NCI-H524 treated with DMSO at 0.1 percent for 48 hours (cell line): Measurements from ENCODE around the gene CAB39L.

Source experiments
- DNase-seq: peaks from one replicate; lab custom pipeline; 2025; lab: John Stamatoyannopoulos, UW

CAB39L gene

GRCh38 chr13:49443704-49444523 is at the start of gene CAB39L, which contains the start of gene SETDB2:
CAB39L (minus strand) TSS chr13:49444064; CDS start chr13:49382910, 61,154 bp downstream.
SETDB2 (plus strand) TSS chr13:49444274; CDS start chr13:49451894, 7,620 bp downstream.
- DNase-seq, result peak; percentile 91

DNA sequence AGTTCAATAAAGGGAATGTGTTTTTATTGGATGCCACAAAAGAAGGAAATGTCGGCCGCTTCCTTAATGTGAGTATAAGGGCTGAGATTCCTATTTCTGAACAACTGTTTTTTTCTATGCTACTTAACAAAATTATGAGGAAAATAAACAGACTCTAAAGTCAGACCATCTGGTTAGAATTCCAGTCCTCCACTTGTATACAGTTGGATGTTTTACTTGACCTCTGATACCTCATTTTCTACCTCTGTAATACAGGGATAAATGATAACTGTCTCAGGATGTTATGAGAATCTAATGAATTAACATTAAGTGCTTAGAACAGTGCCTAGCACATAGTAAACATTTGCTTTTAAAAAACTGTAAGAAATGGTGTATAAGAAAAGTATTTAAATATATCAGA is 44.7 kb upstream of the CAB39L start:
- no peak for DNase-seq

GRCh38 chr13:49481788-49482187 is 37.9 kb upstream of the CAB39L start:
- no peak for DNase-seq

DNA sequence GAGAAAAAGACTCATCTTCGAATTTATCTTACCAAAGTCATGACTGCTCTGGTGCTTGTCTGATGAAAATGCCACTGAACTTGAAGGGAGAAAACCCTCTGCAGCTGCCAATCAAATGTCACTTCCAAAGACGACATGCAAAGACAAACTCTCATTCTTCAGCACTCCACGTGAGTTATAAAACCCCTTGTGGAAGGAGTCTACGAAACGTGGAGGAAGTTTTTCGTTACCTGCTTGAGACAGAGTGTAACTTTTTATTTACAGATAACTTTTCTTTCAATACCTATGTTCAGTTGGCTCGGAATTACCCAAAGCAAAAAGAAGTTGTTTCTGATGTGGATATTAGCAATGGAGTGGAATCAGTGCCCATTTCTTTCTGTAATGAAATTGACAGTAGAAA is 32.7 kb upstream of the CAB39L start:
- no peak for DNase-seq

DNA sequence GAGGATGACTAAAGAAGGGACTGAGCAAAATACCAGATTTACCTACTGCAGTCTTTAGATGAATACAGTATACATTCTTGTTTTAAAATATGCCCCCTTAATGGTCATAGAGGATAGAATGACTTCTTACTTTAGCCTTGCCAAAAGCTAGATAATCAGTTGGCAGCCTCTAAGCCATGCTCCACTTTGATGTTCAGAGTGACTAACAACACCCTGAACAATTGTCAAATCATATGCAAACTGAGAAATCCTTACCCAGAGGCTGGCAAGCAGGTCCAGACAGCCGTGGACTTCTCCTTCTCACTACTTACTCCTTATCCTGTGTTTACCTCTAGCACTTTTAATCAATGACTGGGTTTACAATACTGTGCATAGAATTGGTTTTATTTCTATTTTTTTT is 28.3 kb upstream of the CAB39L start:
- no peak for DNase-seq

DNA sequence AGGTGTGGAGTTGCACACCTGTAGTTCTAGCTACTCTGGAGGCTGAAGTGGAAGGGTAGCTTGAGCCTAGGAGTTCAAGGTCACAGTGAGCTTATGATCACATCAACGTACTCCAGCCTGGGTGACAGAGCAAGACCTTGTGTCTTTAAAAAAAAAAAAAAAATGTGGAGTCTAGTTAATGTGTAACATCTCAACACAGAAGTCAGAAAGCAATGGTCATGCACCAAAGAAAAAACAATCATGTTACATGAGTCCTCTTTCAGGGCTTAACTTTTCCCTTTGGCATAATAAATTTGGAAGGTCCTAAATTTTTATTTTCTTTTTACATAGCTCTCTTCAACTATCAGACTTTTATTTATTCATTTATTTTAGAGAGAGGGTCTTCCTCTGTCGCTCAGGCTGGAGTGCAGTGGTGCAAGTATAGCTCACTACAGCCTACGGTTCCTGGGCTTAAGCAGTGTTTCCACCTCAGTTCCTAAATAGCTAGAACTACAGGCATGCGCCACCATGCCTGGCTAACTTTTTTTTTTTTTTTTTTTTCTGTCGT is 22.5 kb upstream of the CAB39L start:
- no peak for DNase-seq

DNA sequence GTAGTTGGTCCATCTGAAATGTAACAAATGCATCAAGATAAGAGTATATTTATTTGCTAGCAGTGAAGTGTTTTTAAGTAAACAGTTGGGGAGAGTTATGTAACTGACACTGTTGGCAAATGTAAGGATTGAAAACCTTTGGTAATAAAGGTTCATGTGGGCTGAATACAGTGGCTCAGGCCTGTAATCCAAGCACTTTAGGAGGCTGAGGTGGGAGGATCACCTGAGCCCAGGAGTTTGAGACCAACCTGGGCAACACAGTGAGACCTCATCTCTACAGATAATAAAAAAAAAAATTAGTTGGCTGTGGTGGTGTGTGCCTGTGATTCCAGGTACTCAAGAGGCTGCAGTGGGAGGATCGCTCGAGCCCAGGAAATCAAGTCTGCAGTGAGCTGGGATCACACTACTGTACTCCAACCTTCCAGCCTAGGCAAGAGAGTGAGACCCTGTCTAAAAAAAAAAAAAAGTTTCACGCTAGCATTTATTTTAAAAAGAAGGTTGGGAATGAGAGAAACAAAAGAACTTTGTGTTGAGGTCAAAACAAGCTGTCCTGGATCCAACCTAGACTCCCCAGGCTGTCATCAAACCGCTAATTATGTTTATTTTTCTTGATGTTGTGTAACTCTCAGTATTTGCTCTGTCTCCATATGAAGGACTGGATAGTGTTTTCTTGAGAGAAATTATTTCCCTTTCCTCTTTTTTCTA is 20.9 kb upstream of the CAB39L start:
- no peak for DNase-seq

- DNase-seq, result no peak
Measured at GRCh38 chr13:49464085-49464484, 20.2 kb upstream of the CAB39L start.

GRCh38 chr13:49459580-49459979 is 15.7 kb upstream of the CAB39L start:
- no peak for DNase-seq

GRCh38 chr13:49457221-49457620 is 13.4 kb upstream of the CAB39L start:
- DNase-seq, result no peak

DNA sequence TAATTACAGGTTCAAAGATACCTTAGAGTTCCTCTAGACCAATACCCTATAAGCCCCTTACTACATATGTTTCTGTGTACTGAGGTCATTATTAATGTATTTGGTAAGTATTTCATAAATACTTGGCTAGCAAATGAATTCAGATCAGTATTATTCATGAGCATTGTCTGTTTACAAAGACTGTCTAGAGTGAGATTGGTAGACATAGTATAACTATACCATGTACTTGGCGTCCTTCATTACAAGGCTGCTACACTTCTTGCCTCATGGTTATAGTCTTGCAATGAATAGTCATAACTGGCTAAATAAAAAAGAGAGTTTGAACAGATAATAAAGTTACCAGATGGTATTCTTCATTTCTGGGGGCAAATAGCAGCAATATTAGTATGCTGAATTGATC is 12.3 kb upstream of the CAB39L start:
- no peak for DNase-seq

DNA sequence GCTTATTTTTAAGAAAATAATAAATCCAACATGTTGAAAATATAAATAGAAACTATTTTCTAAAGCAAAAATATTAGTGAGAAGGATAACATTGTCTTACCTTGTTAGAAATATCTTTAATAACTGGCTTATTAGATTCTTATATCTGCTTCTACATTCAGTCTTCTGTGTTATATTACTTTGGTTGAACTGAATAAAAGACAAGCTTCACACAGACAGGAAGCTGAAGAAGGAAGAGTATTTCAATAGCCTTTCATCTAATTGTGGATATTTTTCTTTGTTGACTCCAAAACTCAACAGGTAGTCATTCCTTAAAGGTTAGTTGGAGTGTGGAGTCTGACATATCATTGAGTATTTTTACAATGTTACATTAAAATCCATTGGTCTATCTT is 11.1 kb upstream of the CAB39L start:
- no peak for DNase-seq

DNA sequence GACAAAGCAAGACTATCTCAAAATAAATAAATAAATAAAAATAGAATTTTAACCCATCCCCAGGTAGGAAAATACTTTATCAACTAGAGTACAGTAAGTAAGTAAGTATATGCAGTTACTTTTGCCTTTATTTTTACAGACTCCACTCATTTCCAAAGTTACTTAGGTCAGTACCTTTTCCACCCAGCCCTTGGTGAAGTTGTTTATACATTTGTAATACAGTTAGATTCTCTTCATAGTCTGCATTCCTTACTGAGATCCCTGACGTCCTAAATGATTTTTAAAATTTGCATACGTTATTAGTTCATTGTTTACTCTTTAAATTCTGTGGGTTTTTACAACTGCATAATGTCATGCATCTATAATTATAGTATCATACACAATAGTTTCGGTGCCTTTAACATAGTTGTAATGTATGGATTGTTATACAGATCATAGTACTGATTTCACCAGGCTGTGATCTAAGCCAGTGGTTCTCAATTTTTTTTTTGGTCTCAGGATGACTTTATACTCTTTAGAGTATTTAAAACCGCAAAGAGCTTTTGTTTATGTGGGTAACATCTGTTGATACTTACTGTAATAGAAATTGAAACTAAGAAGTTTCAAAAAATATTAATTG is 10.6 kb upstream of the CAB39L start:
- DNase-seq, result no peak

DNA sequence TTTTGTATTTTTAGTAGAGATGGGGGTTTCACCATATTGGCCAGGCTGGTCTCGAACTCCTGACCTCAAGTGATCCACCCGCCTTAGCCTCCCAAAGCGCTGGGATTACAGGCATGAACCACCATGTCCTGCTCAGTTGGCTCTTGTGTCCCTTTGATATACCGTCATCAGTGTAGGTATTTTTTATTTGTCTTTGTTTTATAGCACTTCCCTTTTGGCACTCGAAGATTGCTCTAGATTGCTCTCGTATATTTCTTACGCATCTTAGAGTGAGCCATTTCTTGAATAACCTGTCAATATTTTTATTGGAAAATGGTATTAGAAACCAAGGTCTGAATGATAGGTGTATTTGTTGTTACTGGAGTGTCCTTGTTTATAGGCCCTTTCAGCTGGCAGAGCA is 9.6 kb upstream of the CAB39L start:
- DNase-seq, result no peak

DNA sequence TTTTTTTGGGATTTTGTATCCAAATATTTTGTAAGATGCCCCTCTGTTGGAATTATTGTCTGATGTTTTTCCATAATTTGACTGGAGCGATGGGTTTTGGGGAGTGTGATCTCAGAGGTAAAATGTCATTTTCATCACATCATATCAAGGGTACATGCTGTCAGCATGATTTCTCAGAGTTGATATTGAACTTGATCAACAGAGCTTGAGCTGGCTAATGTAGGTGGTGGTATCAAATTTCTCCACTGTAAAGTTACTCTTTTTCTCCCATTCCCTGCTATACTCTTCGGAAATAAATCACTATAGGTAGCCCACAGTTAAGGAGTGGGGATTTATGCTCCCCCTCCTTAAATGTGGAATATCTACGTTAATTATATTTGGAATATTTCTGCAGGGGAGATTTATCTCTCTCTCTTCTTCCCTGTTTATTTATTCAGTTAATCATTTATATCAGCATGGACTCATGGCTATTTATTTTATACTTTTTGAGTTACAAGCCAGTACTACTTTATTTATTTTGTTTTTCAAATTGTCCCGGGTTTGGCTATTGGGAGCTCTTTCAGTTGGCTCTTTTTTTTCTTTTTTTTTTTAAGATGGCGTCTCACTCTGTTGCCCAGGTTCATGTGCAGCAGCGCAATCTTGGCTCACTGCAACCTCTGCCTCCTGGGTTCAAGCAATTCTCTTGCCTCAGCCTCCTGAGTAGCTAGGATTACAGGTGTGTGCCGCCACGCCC is 9.0 kb upstream of the CAB39L start:
- no peak for DNase-seq

GRCh38 chr13:49450105-49450819 is 6.4 kb upstream of the CAB39L start:
- DNase-seq, result peak; percentile 32

GRCh38 chr13:49448753-49449152 is 4.9 kb upstream of the CAB39L start:
- no peak for DNase-seq

DNA sequence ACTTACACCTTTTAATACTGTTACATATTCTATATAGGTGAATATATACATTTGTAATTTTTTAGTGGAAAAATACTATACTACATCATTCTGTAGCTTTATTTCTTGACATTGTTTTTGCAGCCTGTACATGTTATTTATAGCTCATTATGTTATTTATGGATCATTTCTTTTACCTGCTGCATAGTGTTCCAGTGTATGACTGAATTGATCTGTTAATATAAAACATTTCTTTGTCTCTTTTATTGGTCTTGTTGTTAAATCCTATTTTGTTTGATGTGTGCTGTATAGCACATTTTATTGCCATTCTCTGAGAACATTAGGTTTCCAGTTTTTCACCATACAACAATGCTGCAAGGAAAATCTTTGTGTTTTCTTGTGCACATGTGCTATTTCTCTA is 2.6 kb upstream of the CAB39L start:
- DNase-seq, result no peak

DNA sequence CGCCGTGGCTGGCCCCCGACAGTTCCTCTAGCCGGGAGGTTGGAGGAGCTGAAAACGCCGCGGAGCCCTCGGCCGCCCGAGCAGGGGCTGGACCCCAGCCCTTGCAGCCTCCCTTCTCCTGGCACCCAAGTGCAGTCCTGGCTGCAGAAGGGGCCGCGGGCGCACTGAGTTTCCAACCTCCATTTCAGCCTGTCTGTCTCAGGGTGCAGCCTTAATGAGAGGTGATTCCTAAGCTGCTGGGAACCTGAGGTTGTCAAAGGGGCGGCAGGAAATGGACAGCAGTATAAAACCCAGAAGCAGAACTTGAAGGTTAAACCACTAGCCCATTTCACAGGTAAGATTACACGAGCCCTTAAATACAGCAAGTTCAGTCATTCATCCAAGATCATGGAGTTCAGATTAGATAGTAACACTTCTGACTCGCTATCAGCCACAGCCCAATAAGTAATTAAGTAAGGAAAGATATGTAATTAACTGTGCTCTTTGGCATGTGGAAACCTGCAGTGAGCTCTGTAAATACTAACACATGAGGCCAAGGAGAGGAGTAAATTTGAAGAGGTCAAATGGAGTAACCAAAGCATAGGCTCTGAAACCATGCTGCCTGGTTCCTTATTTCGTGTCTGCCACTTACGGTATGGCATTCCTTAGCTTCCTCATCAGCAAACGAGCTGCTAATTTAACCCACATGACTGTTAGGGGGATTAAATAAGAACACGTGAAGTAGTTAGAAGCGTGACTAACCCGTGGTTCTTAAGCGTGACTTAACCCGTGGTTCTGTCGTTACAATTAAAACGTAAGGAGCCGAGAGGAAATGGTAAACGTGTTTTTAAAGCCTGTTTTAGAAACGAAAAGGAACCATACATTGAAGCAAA is 896 bp upstream of the CAB39L start:
- no peak for DNase-seq

GRCh38 chr13:49443357-49443703 is 534 bp downstream of the CAB39L start:
- no peak for DNase-seq
